ENCODE measurements around the gene DMD.
"Not testable (repeated sequence)": the region's sequence is repeated elsewhere in the genome, so short reads cannot be mapped to it uniquely, and the experiment has no call there.

The DMD gene

DNA sequence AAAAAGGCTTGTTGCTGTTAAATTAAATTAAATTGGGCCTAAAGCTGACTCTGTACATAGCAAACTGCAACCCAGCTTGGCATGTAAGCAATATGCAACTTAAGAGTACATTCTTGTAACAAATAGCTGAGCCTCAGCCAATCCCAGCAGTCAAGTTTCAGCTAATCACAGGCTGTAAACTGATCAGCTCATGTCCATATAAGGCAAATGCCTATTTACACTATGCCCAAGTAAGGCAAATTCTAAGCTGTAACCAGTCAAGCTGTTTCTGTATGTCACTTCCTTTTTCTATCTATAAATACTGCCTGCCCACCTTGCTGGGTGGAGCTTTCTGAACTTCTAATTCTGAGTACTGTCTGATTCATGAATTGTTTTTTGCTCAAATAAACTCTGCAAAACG lies 1710.4 kb downstream of the DMD start:
- DNase-seq (ENCODE audit: low read depth), result no peak
- TF ChIP-seq CTCF (IDR thresholded peaks at IDR 0.05; ENCODE audit: insufficient read depth, low read depth, low read length, missing control alignments), result no peak

GRCh38 chrX:31499109-31499508 lies 1712.2 kb downstream of the DMD start:
- no peak for DNase-seq (ENCODE audit: low read depth)
- TF ChIP-seq CTCF (IDR thresholded peaks at IDR 0.05; ENCODE audit: insufficient read depth, low read depth, low read length, missing control alignments), result no peak
- H3K4me3 ChIP-seq (ENCODE audit: low read depth, low read length), result no peak overlapping the region

More for the DNA sequence above, 1710.4 kb downstream of the DMD start:
- no peak overlapping the region for H3K4me3 ChIP-seq (ENCODE audit: low read depth, low read length)

- no peak for DNase-seq (ENCODE audit: low read depth)
- TF ChIP-seq CTCF (IDR thresholded peaks at IDR 0.05; ENCODE audit: insufficient read depth, low read depth, low read length, missing control alignments), result no peak
These were observed 1714.3 kb downstream of the DMD start for GRCh38 chrX:31497086-31497485.

GRCh38 chrX:31487951-31488350 lies 1723.4 kb downstream of the DMD start:
- no peak overlapping the region for H3K4me3 ChIP-seq (ENCODE audit: low read depth, low read length)
- no peak for DNase-seq (ENCODE audit: low read depth)
- TF ChIP-seq CTCF (IDR thresholded peaks at IDR 0.05; ENCODE audit: insufficient read depth, low read depth, low read length, missing control alignments), result no peak

More at GRCh38 chrX:31497086-31497485, 1714.3 kb downstream of the DMD start:
- no peak overlapping the region for H3K4me3 ChIP-seq (ENCODE audit: low read depth, low read length)

- TF ChIP-seq CTCF (IDR thresholded peaks at IDR 0.05; ENCODE audit: insufficient read depth, low read depth, low read length, missing control alignments), result no peak
- no peak overlapping the region for H3K4me3 ChIP-seq (ENCODE audit: low read depth, low read length)
- no peak for DNase-seq (ENCODE audit: low read depth)
These were observed 1728.0 kb downstream of the DMD start for GRCh38 chrX:31483336-31483735.

DNA sequence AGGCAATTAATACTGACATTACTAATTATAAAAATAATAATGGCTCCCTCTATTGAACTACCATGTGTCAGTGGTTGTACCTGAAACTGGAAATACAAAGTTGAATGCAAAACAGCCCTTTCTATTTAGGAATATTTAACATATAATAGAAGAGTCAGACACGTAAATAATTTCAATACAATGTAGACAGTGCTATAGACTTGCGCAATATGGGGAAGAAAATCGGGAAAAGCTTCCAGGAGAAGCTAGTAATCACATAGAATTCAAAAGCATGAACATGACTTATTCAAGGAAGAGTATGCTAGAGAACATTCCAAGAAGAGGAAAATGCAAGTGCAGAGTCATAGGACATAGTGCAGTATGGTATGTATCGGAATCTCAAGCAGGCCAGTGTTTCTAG lies 1730.7 kb downstream of the DMD start:
- no peak overlapping the region for H3K4me3 ChIP-seq (ENCODE audit: low read depth, low read length)
- no peak for DNase-seq (ENCODE audit: low read depth)
- TF ChIP-seq CTCF (IDR thresholded peaks at IDR 0.05; ENCODE audit: insufficient read depth, low read depth, low read length, missing control alignments), result no peak

DNA sequence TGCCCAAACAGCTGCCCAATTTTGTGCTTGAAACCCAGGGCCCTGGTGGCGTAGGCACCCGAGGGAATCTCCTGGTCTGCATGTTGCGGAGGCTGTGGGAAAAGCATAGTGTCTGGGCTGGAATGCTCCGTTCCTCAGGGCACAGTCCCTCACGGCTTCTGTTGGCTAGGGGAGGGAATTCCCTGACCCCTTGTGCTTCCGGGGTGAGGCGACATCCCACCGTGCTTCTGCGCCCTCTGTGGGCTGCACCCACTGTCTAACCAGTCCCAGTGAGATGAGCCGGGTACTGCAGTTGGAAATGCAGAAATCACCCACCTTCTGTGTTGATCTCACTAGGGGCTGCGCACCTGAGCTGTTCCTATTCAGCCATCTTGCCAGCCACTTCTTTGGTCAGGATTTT lies 1740.1 kb downstream of the DMD start:
- H3K4me3 ChIP-seq (ENCODE audit: low read depth, low read length), result no peak overlapping the region
- no peak for DNase-seq (ENCODE audit: low read depth)
- no peak for TF ChIP-seq CTCF (IDR thresholded peaks at IDR 0.05; ENCODE audit: insufficient read depth, low read depth, low read length, missing control alignments)

GRCh38 chrX:31470753-31471152 lies 1740.6 kb downstream of the DMD start:
- not testable (repeated sequence) for DNase-seq (ENCODE audit: low read depth)

More at GRCh38 chrX:31470753-31471152, 1740.6 kb downstream of the DMD start:
- H3K4me3 ChIP-seq (ENCODE audit: low read depth, low read length), result not testable (repeated sequence)
